GM23248 (cell line): ENCODE measurements around the gene SEMA4A. TPM values are rescaled to one million over a fixed set of nuclear protein-coding genes. Genes with fewer than 3 reads are reported as not detected.

Experiments
- DNase-seq: peaks from one replicate; pipeline ENCODE4 v3.0.0-alpha.2; 2015
- H2AFZ ChIP-seq: fragments of 200-600 bp; sonication (generic); 2 replicates; pipeline ENCODE4 v1.6.1; 2016; ENCODE audit warnings: antibody characterized with exemption
- H3F3A ChIP-seq: fragments of 200-600 bp; sonication (generic); 2 replicates; pipeline ENCODE4 v1.6.1; 2016; ENCODE audit warnings: mild to moderate bottlenecking, antibody characterized with exemption, mixed run types; ENCODE audit not compliant: insufficient read depth
- H3K27ac ChIP-seq: fragments of 200-600 bp; sonication (generic); 2 replicates; pipeline ENCODE4 v1.5.1; 2016; ENCODE audit warnings: mild to moderate bottlenecking
- H3K27me3 ChIP-seq: fragments of 200-600 bp; sonication (generic); replicated peaks from 2 replicates; pipeline ENCODE4 v1.6.1; 2016; ENCODE audit warnings: mild to moderate bottlenecking; ENCODE audit not compliant: insufficient read depth
- H3K36me3 ChIP-seq: fragments of 200-600 bp; sonication (generic); 2 replicates; pipeline ENCODE4 v1.6.1; 2016; ENCODE audit warnings: low read depth, mild to moderate bottlenecking
- H3K4me1 ChIP-seq: fragments of 200-600 bp; sonication (generic); 2 replicates; pipeline ENCODE4 v1.6.1; 2016; ENCODE audit warnings: mild to moderate bottlenecking; ENCODE audit not compliant: insufficient read depth
- H3K4me2 ChIP-seq: fragments of 200-600 bp; sonication (generic); one replicate; pipeline ENCODE4 v1.6.1; 2016; ENCODE audit warnings: mild to moderate bottlenecking; ENCODE audit not compliant: unreplicated experiment
- H3K4me3 ChIP-seq: fragments of 200-600 bp; sonication (generic); 2 replicates; pipeline ENCODE4 v1.5.1; 2016; ENCODE audit warnings: mild to moderate bottlenecking
- H3K79me2 ChIP-seq: fragments of 200-600 bp; sonication (generic); 2 replicates; pipeline ENCODE4 v1.6.1; 2016; ENCODE audit warnings: mild to moderate bottlenecking; ENCODE audit not compliant: insufficient read depth
- H3K9ac ChIP-seq: fragments of 200-600 bp; sonication (generic); 2 replicates; pipeline ENCODE4 v1.6.1; 2016; ENCODE audit warnings: mild to moderate bottlenecking
- H3K9me2 ChIP-seq: fragments of 200-600 bp; sonication (generic); 2 replicates; pipeline ENCODE4 v1.6.1; 2016; ENCODE audit warnings: mixed run types, mild to moderate bottlenecking, moderate library complexity; ENCODE audit not compliant: insufficient read depth
- H3K9me3 ChIP-seq: fragments of 200-600 bp; sonication (generic); one replicate; pipeline ENCODE4 v1.6.1; 2017; ENCODE audit warnings: low read depth
- H4K20me1 ChIP-seq: fragments of 200-600 bp; sonication (generic); 2 replicates; pipeline ENCODE4 v1.6.0; 2016; ENCODE audit not compliant: insufficient read depth
- EZH2 ChIP-seq: fragments of 200-600 bp; sonication (generic); IDR thresholded peaks from 2 replicates; pipeline ENCODE4 v1.6.1; 2018; ENCODE audit warnings: antibody characterized with exemption, mild to moderate bottlenecking; ENCODE audit not compliant: insufficient read depth, poor library complexity, severe bottlenecking
- EZH2phosphoT487 ChIP-seq: fragments of 200-600 bp; sonication (generic); IDR thresholded peaks from 2 replicates; pipeline ENCODE4 v1.6.1; 2018; ENCODE audit warnings: antibody characterized with exemption, moderate library complexity, mild to moderate bottlenecking, low read depth; ENCODE audit not compliant: insufficient read depth
- WGBS, 2 experiments: methylation state at CpG; one replicate each; pipeline ENCODE4 v1.1.6; 2015 to 2017; ENCODE audit warnings: low lambda C conversion rate in 2 of 2, low coverage in 1 of 2; ENCODE audit errors: missing lambda C conversion rate in 2 of 2; 5-methylcytosine and 5-hydroxymethylcytosine counted together
- in situ Hi-C: fragments of 300-500 bp; cut with MboI; formaldehyde crosslinking; loops from 2 replicates; pipeline ENCODE4 v1.15.0; 2020
- polyA plus RNA-seq: library from polyadenylated mRNA; unstranded; fragments of >200 nt; fragmentation: Nextera tagmentation; extraction: Ambion mirVana; gene quantifications from 2 replicates; pipeline ENCODE4 v1.2.1, GENCODE V29; 2016
- total RNA-seq: library from RNA; depleted of rRNA; stranded (reverse); fragments of >200 nt; shearing (Covaris generic); gene quantifications from 2 replicates; pipeline ENCODE4 v1.2.3, GENCODE V29; 2014

The SEMA4A gene
- total and polyA plus RNA-seq, 2 experiments from 2014 or later, result 0.35 to 1.1 TPM

- H3K4me1 ChIP-seq, result peaks cover 66% of the 10 kb centered on the region
- no peaks in the 10 kb centered on the region for H3K9me3 ChIP-seq
- no peaks in the 10 kb centered on the region for H3K9me2 ChIP-seq
- DNase-seq, result peak; percentile 35
- WGBS, 2 experiments, result 25 to 38% methylated on average over 2 to 4 of the region's 4 CpGs
- TF ChIP-seq EZH2 (no peak), EZH2phosphoT487 (no peak)
- H3K36me3 ChIP-seq, result peaks cover 5% of the 10 kb centered on the region; the same call in 1 of the 2 replicates
- H4K20me1 ChIP-seq, result peaks cover 9% of the 10 kb centered on the region; the same call in 1 of the 2 replicates
- no peaks in the 10 kb centered on the region for H3K27me3 ChIP-seq
- in situ Hi-C loops, result no loop called here
- peak overlapping the region; percentile 98 for H3K4me2 ChIP-seq
- H3K9ac ChIP-seq, result peak overlapping the region; percentile 100
- peaks cover 93% of the 10 kb centered on the region for H3K79me2 ChIP-seq
- peak overlapping the region; percentile 100 for H3K4me3 ChIP-seq
- peak overlapping the region; percentile 100 for H3K27ac ChIP-seq
- no peak overlapping the region for H2AFZ ChIP-seq
- peaks cover 79% of the 10 kb centered on the region for H3F3A ChIP-seq
Observed at GRCh38 chr1:156121457-156121856, 31.9 kb upstream of the SEMA4A start.

GRCh38 chr1:156122086-156122485 lies 31.3 kb upstream of the SEMA4A start:
- TF ChIP-seq EZH2phosphoT487 (no peak), EZH2 (no peak)
- Histone ChIP-seq H3K9me3 (no peaks in the 10 kb centered on the region), H3K9me2 (no peaks in the 10 kb centered on the region), H3F3A (peaks cover 79% of the 10 kb centered on the region), H3K4me1 (peaks cover 72% of the 10 kb centered on the region), H3K36me3 (peaks cover 5% of the 10 kb centered on the region; the same call in 1 of the 2 replicates), H3K4me2 (peak overlapping the region; percentile 98), H3K9ac (peak overlapping the region; percentile 100), H3K4me3 (peak overlapping the region; percentile 100), H3K27ac (peak overlapping the region; percentile 100), H3K79me2 (peaks cover 92% of the 10 kb centered on the region), H2AFZ (no peak overlapping the region), H3K27me3 (no peaks in the 10 kb centered on the region), H4K20me1 (peaks cover 9% of the 10 kb centered on the region; the same call in 1 of the 2 replicates)
- 4 to 6% methylated on average over 4 of the region's 4 CpGs for WGBS, 2 experiments
- DNase-seq, result peak; percentile 51
- in situ Hi-C loops, result no loop called here

- DNase-seq, result peak; percentile 89
- Histone ChIP-seq H3K9ac (peak overlapping the region; percentile 100), H3K27me3 (no peaks in the 10 kb centered on the region), H3K27ac (peak overlapping the region; percentile 100), H3K4me1 (peaks cover 77% of the 10 kb centered on the region), H3K9me3 (no peaks in the 10 kb centered on the region), H3F3A (peaks cover 77% of the 10 kb centered on the region), H3K79me2 (peaks cover 90% of the 10 kb centered on the region), H3K36me3 (peaks cover 6% of the 10 kb centered on the region; the same call in 1 of the 2 replicates), H2AFZ (no peak overlapping the region), H3K4me2 (peak overlapping the region; percentile 98), H4K20me1 (peaks cover 9% of the 10 kb centered on the region; the same call in 1 of the 2 replicates), H3K4me3 (peak overlapping the region; percentile 100), H3K9me2 (no peaks in the 10 kb centered on the region)
- in situ Hi-C loops, result no loop called here
- TF ChIP-seq EZH2, result no peak
- TF ChIP-seq EZH2phosphoT487, result no peak
- WGBS, 2 experiments, result 0 to 2% methylated on average over 14 of the region's 14 CpGs
Observed at GRCh38 chr1:156122519-156123355, 30.6 kb upstream of the SEMA4A start.

GRCh38 chr1:156123356-156124196 lies 29.8 kb upstream of the SEMA4A start:
- Histone ChIP-seq H4K20me1 (peaks cover 3% of the 10 kb centered on the region; the same call in 1 of the 2 replicates), H3K27me3 (no peaks in the 10 kb centered on the region), H2AFZ (no peak overlapping the region), H3F3A (peaks cover 77% of the 10 kb centered on the region), H3K4me2 (peak overlapping the region; percentile 98), H3K79me2 (peaks cover 90% of the 10 kb centered on the region), H3K36me3 (peaks cover 10% of the 10 kb centered on the region; the same call in 1 of the 2 replicates), H3K4me1 (peaks cover 86% of the 10 kb centered on the region), H3K9ac (peak overlapping the region; percentile 100), H3K27ac (peak overlapping the region; percentile 100), H3K9me2 (no peaks in the 10 kb centered on the region), H3K9me3 (no peaks in the 10 kb centered on the region), H3K4me3 (peak overlapping the region; percentile 100)
- WGBS, 2 experiments, result 2% methylated on average over 13 to 14 of the region's 14 CpGs
- in situ Hi-C loops, result no loop called here
- DNase-seq, result peak; percentile 96
- TF ChIP-seq EZH2 (no peak), EZH2phosphoT487 (no peak)
